Stimulated activated CD4-positive, alpha-beta T cell treated with anti-CD3 and anti-CD28 coated beads, Interleukin-1b, Interleukin-23, amount 100 ng/mL, for 48 hours (primary cell): ENCODE results near the gene ZNF175.
A peak's percentile ranks its signal among the peaks of the same experiment; 100 is the strongest.
"Not testable (repeated sequence)": the region's sequence is repeated elsewhere in the genome, so short reads cannot be mapped to it uniquely, and the experiment has no call there.

Source experiments
- DNase-seq: peaks from one replicate; pipeline ENCODE4 v3.0.0-alpha.2; 2020

The ZNF175 gene

GRCh38 chr19:51593138-51593890, 22.2 kb downstream of the ZNF175 start:
- no peak for DNase-seq

GRCh38 chr19:51593969-51594773, 23.1 kb downstream of the ZNF175 start:
- peak; percentile 97 for DNase-seq

- no peak for DNase-seq
Observed at GRCh38 chr19:51594774-51595109, 23.7 kb downstream of the ZNF175 start.

GRCh38 chr19:51595190-51596175, 24.4 kb downstream of the ZNF175 start:
- no peak for DNase-seq

- no peak for DNase-seq
Observed at GRCh38 chr19:51598159-51598915, 27.3 kb downstream of the ZNF175 start.

GRCh38 chr19:51599084-51599483, 28.0 kb downstream of the ZNF175 start:
- DNase-seq, result no peak

- no peak for DNase-seq
Observed at GRCh38 chr19:51600940-51601580, 30.0 kb downstream of the ZNF175 start.

- no peak for DNase-seq
Observed at GRCh38 chr19:51602189-51602854, 31.2 kb downstream of the ZNF175 start.

- DNase-seq, result peak; percentile 42
Observed at GRCh38 chr19:51607077-51607476, 36.0 kb downstream of the ZNF175 start.

GRCh38 chr19:51607920-51608562, 37.0 kb downstream of the ZNF175 start:
- DNase-seq, result peak; percentile 67

GRCh38 chr19:51610576-51610975, 39.5 kb downstream of the ZNF175 start:
- no peak for DNase-seq

- DNase-seq, result no peak
Observed at GRCh38 chr19:51614789-51615188, 43.7 kb downstream of the ZNF175 start.

- no peak for DNase-seq
Observed at GRCh38 chr19:51615991-51616390, 44.9 kb downstream of the ZNF175 start.

- DNase-seq, result no peak
Observed at GRCh38 chr19:51621178-51621577, 50.1 kb downstream of the ZNF175 start.

- DNase-seq, result no peak
Observed at GRCh38 chr19:51626675-51627074, 55.6 kb downstream of the ZNF175 start.

GRCh38 chr19:51627491-51628138, 56.5 kb downstream of the ZNF175 start:
- no peak for DNase-seq

- DNase-seq, result no peak
Observed at GRCh38 chr19:51628153-51628939, 57.3 kb downstream of the ZNF175 start.

- DNase-seq, result not testable (repeated sequence)
Observed at GRCh38 chr19:51630315-51630714, 59.2 kb downstream of the ZNF175 start, which contains the start of gene SIGLEC5. Gene SIGLEC5, minus strand, starts transcription at chr19:51630401. Its CDS starts 66 bp downstream, at chr19:51630335.

GRCh38 chr19:51632126-51632525, 61.0 kb downstream of the ZNF175 start:
- DNase-seq, result no peak
